Measurements from ENCODE around the gene ZSCAN10.

The ZSCAN10 gene

DNA sequence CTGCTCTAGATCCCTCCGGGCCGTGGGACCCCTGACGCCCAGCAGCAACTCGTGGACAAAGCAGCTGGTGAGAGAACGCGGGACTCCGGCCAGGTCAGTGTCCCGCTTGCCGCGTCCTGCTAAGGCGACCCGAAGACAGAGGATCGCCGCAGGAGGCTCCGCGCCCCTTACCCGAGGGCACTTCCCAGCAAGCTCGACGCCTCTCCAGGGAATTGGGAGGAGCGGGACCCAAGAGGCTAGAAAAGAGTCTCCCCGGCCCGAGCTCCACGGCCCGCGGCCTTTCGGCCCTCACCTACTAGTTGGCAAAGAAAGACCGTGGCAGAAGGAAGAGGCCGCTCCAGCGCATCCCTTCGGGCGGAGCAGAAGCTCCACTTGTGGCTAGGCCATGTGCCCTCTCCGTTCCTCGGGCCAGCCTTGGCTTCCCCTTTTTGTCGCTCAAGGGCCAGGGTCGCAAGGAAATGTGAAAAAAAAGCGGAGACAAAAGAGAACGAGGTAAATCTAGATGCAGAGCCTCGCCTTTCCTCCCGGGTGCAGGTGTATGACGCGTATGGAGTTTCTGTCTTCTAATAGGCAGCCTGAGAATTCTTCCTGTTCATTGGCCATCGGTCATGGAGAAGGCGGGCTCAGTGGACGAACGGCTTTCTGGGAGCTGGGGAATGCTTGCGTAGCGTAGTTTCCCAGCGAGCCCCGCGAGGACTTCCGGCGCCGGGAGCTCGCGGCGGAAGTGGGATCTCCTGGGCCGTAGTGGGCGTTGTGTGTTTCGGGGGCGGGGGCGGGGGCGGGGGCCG is 35.4 kb upstream of the ZSCAN10 start, which contains the start of gene ZNF213:
Gene ZNF213, plus strand, starts transcription at position 692 of the 788 bp plus-strand sequence. CDS start 2,252 bp downstream, outside the sequence.
- ATAC-seq, result peak; percentile 95

GRCh38 chr16:3133844-3134243 is 34.8 kb upstream of the ZSCAN10 start:
- ATAC-seq (no peak), DNase-seq (no peak)

More for the DNA sequence above, 35.4 kb upstream of the ZSCAN10 start, which contains the start of gene ZNF213:
- DNase-seq, result peak; percentile 90

DNA sequence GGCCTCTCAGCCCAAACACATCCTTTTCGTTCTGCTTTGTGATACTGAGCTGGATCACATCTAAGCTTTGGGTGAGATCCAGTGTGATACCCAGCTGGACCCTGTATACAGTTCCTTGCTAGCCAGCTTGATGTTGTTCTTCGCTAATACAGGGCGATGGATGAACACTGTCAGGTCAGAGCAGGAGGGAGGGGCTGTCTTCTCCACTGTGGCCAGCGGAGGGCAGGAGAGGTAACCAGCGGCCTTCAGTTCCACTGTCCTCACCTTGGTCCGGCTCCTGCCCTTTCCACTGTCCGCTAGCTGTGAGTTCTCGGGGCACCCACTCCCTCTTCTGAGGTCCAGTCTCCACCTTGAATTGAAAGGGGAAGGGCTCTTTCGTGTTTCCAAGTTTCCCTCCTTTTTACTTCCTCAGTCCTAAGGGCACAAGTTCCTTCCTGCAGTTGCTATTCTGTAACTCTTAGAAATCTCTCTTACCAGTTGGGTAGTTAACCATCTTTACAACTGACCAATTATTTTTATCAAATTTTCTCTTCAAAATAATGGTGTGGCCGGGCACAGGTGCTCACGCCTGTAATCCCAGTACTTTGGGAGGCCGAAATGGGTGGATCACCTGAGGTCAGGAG is 32.8 kb upstream of the ZSCAN10 start:
- DNase-seq (peak; percentile 67), ATAC-seq (no peak)

DNA sequence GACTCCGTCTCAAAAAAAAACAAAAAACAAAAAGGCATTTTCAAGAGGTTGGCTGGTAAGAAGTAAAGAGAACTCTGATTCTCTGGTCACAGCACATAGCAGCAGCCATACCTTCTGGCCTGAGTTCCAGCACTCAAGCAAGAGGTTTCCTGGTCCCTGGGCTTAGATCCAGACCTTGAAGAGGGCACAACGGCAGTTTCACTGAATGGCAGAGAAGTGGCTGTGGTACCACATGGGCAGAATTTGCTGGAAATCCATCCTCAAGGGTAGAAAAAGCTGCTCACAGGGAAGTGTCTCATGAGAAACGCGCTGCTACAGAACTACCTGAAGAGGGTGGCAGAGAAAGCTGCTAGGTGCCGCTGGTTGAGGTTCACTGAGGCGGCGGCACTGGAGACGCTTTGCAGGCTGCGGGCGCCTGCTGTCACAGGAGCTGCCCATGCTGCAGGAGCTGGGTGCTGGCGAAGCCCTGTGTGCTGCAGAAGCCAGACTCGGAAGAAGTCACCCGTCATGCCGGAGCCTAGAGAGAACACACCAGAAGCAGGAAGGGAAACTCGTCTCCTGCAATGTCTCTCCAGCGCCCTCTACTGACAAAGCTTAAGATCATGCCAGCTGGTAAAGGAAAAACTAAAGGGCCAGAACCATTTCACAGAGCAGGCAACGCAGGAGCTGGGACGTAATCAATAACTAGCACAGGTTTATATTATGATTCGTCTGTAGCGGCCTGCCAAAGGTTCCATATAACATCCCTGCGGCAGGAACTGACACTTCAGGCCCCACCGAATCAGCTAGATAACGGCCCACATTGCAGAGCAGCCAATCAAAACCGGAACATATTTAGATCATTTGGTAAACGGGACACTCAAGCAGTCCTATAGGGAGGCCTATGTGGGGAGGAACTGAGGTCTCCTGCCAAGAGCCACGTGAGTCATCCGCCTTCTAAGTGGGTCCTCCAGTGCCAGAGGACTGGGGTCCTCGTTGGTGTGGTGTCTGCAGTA is 30.3 kb upstream of the ZSCAN10 start:
- peak; percentile 73 for ATAC-seq

GRCh38 chr16:3127745-3128144 is 28.7 kb upstream of the ZSCAN10 start:
- DNase-seq, result no peak
- ATAC-seq, result no peak

More for the DNA sequence above, 30.3 kb upstream of the ZSCAN10 start:
- DNase-seq, result peak; percentile 78

DNA sequence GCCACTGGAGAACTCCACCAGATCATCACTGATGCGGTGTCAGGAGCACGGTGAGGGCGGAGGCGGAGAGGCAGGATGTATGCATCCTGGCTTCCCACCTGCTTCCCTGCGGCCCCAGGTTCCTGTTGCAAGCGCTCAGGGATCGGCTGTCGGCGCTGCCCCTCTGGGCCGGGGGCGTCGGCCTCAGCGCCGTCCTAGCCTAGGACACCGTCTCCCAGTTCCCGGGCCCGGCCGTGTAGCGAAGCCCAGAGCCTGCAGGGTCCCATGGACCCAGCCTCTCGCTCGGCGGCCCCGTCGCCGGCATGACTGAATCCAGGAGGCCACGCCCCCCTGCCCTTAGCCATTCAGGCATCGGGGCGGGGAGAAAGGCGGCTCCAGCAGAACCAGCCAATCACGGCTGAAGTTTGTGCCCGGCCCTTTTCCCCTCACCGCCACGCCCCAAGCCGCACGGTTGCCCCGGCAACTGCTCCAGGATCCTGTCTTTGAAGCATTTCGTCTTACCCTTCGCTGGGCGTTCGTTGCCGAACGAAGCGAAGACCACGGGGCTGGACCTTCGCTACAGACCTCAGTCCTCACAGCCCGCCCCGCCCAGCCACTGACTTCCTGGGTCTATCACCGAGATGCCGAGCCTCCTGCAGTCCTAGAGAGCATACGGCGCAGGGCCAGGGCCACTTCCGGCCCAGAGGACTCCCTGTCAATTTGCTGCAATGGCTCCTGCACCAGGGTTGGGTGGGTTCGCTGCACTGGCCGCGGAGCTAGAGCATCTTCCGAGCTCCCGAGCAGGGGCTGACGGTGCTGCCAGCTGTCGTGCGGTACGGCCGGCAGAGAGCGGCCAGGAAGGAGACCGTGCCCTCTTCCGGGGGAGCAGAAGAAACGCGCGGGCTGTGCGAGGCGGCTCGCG is 25.1 kb upstream of the ZSCAN10 start:
- DNase-seq, result peak; percentile 98
- peak; percentile 92 for ATAC-seq

DNA sequence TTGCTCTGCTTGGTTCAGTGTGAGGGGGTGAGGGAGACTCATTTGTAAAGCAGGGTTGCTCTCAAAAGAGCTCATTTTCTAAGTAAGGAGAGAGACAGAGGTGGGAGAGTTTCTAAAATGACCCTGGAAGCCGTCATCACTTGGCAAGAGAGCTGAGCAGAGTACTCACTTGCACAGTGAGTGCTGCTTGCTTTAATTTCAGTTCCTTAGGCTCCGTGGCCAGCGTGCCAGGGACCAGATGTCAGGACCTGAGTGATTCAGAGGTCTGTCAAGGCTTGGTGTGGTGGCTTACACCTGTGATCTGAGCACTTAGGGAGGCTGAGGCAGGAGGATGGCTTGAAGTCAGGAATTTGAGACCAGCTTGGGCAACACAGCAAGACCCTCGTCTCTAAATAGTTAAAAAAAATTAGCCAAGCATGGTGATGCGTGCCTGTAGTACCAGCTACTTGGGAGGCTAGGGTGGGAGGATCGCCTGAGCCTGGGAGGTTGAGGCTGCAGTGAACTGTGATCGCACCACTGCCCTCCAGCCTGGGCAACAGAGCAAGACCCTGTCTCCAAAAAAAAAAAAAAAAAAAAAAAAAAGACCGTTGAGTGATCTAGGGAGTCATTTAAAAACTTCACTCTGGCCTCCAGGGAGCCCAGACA is 24.0 kb upstream of the ZSCAN10 start:
- no peak for DNase-seq
- ATAC-seq, result no peak

DNA sequence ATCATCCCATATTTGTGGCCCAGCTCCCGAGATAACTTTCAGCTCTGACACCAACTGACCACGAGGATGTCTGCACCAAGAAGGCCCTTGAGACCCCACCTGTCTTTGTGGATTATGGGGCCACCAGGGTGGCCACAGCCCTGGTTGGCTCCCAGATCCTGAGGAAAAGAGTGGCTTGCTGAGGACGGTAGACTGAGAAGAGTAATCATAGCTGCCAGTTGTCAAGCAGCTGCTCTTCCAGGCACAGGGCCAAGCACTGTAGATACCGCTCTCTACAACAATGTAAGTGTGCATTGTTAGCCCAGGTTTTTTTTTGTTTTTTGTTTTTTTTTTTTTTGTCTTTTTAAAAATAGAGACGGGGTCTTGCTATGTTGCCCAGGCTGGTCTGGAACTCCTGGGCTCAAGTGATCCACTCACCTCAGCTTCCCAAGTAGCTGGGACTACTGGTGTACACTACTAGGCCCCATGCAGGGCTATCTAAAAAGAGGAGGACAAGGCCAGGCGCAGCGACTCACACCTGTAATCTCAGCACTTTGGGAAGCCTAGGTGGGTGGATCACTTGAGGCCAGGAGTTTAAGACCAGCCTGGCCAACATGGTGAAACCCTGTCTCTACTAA is 22.9 kb upstream of the ZSCAN10 start:
- ATAC-seq (no peak), DNase-seq (no peak)

GRCh38 chr16:3120435-3120834 is 21.3 kb upstream of the ZSCAN10 start:
- ATAC-seq, result no peak
- DNase-seq, result no peak

- ATAC-seq (no peak), DNase-seq (no peak)
Observed at GRCh38 chr16:3119701-3120408, 20.8 kb upstream of the ZSCAN10 start.

- no peak for ATAC-seq
- DNase-seq, result no peak
Observed at GRCh38 chr16:3119286-3119685, 20.2 kb upstream of the ZSCAN10 start.

GRCh38 chr16:3118846-3119245 is 19.8 kb upstream of the ZSCAN10 start:
- ATAC-seq, result no peak
- DNase-seq, result no peak

- DNase-seq (no peak), ATAC-seq (no peak)
Observed at GRCh38 chr16:3118204-3118790, 19.2 kb upstream of the ZSCAN10 start.

DNA sequence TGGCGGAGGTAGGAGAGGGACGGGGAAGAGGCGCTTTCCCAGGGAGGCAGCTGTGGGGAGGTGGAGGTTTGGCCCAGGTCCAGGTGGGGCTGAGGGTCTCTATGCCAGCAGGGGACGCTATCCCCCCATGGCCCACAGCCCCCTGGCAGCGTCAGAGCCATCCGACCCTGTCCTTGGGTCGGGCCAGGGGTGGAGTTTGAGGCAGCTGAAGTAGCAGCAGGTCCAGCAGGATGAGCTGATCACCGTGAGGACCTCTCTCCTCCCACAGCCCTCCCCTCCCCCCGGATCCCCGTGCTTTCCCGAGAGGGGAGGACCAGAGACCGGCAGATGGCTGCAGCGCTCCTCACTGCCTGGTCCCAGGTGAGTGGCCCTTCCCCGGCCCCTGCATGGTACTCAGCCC is 16.5 kb upstream of the ZSCAN10 start:
- ATAC-seq (no peak), DNase-seq (no peak)

DNA sequence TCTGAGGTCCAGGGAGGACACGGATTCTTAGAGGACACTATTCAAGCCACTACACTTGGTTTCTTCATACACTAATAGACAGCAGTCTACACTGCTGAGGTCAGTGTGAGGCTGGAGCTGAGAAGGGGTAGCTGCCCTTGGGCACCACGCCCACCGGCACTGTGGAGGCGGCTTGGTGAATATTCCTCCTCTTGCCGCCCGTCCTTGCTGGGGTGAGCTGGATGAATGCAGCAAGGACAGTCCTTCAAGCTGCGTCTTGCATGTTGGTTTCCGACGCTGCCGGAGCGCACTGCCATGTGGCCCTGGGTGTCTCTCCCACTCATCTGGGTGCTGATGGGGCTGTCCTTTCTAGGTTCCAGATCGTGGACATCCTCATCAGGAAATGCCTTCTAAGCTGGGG is 15.9 kb upstream of the ZSCAN10 start:
- ATAC-seq (no peak), DNase-seq (no peak)

DNA sequence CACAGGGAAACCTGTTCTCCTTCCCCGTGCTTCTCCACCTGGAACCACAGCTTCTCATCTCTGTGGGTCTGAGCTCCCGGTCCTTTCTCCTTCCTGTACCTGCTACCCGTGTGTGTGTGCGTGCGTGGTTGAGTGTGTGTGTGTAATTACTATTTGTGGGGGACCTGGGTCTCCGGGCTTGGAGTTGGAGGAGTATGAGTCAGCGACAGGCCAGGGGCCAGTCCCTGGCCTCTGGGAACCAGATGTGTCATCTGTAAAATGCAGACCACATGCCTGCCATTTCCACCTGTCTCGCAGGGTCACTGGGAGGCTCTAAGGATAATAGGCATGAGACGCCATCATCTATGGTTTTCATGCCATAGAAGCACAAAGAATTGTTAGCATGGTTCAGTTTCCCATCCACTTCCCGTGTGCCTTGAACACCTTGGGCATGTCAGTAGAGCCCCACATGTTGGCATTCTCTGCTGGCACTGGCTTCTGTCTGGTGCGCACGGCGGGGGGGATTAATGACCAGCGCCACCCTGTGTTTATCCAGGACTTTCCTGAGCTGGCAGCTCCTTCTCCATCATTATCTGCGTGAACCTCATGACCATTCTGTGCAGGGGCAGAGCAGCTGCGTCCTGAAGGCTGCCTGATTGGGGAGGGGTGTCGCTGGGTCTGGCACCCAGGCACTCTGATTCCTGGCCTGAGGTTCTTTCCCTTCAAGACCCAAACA is 14.8 kb upstream of the ZSCAN10 start:
- no peak for ATAC-seq
- DNase-seq, result no peak

- no peak for DNase-seq
- ATAC-seq, result no peak
Observed at GRCh38 chr16:3112881-3113574, 13.9 kb upstream of the ZSCAN10 start.

Measured in stimulated activated naive CD8-positive, alpha-beta T cell treated with anti-CD3 and anti-CD28 coated beads, Interleukin-15, Interleukin-2, amounts not matched to agents 100 U/mL and 50 U/mL, for 24 hours (primary cell).